Endothelial cell (in vitro differentiated cells): ENCODE results near the gene QKI. TPM values are rescaled to one million over a fixed set of nuclear protein-coding genes. Genes with fewer than 3 reads are reported as not detected.

Experiments used
- DNase-seq: peaks from one replicate; pipeline ENCODE4 v3.0.0; 2021; ENCODE audit warnings: low spot score
- H3K27ac Mint-ChIP-seq: one replicate; pipeline ENCODE4 v1.8.0; 2021; ENCODE audit warnings: mixed read lengths, inconsistent platforms; ENCODE audit not compliant: unreplicated experiment
- H3K27me3 Mint-ChIP-seq: one replicate; pipeline ENCODE4 v1.8.0; 2021; ENCODE audit warnings: mild to moderate bottlenecking, moderate library complexity, mixed read lengths, inconsistent platforms; ENCODE audit not compliant: unreplicated experiment
- H3K36me3 Mint-ChIP-seq: one replicate; pipeline ENCODE4 v1.8.0; 2021; ENCODE audit warnings: mild to moderate bottlenecking, low read depth, mixed read lengths, inconsistent platforms; ENCODE audit not compliant: unreplicated experiment
- H3K4me1 Mint-ChIP-seq: one replicate; pipeline ENCODE4 v1.8.0; 2021; ENCODE audit warnings: mild to moderate bottlenecking, mixed read lengths, inconsistent platforms; ENCODE audit not compliant: unreplicated experiment
- H3K4me3 Mint-ChIP-seq: one replicate; pipeline ENCODE4 v1.8.0; 2021; ENCODE audit warnings: mild to moderate bottlenecking, mixed read lengths, inconsistent platforms; ENCODE audit not compliant: unreplicated experiment
- H3K9me3 Mint-ChIP-seq: one replicate; pipeline ENCODE4 v1.8.0; 2021; ENCODE audit warnings: mixed read lengths, inconsistent platforms; ENCODE audit not compliant: unreplicated experiment
- total RNA-seq: library from RNA; stranded (reverse); fragmentation: NEBNext Ultra II Directional; extraction: Animal tissue kit (Norgen Biotek cat#: 25700); gene quantifications from one replicate; pipeline ENCODE4 v1.2.1, GENCODE V29; 2021; ENCODE audit not compliant: unreplicated experiment
- TF ChIP-seq, protein P1 (sequence below): fragments of 200-600 bp; sonication (generic); IDR thresholded peaks from one replicate; pipeline ENCODE4 v1.5.0; 2021; ENCODE audit warnings: antibody characterized with exemption; ENCODE audit not compliant: unreplicated experiment

The QKI gene
- total RNA-seq, 1 donor from 2014 or later = 326 TPM

DNA sequence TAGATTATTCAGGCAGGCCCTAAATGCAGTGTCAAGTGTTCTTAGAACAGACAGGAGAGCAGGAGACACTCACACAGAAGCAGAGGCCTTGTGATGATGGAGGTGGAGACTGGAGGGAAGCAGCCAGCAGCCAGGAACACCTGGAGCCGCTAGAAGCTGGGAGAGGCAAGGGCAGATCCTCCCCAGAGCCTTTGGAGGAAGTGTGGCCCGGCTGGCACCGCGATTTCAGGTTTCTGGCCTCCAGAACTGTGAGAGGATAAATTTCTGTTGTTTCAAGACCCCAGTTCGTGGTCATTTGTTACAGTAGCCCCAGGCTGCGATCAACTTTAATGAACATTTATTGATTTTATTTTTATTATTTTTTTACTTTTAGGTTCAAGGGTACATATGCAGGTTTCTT, 203.0 kb downstream of the QKI start:
- Mint-ChIP-seq H3K27ac (no peak overlapping the region), H3K36me3 (no peaks in the 10 kb centered on the region), H3K4me3 (no peak overlapping the region), H3K27me3 (peaks cover 4% of the 10 kb centered on the region), H3K4me1 (no peaks in the 10 kb centered on the region), H3K9me3 (no peaks in the 10 kb centered on the region)
- no peak for DNase-seq
- TF ChIP-seq, protein P1, sequence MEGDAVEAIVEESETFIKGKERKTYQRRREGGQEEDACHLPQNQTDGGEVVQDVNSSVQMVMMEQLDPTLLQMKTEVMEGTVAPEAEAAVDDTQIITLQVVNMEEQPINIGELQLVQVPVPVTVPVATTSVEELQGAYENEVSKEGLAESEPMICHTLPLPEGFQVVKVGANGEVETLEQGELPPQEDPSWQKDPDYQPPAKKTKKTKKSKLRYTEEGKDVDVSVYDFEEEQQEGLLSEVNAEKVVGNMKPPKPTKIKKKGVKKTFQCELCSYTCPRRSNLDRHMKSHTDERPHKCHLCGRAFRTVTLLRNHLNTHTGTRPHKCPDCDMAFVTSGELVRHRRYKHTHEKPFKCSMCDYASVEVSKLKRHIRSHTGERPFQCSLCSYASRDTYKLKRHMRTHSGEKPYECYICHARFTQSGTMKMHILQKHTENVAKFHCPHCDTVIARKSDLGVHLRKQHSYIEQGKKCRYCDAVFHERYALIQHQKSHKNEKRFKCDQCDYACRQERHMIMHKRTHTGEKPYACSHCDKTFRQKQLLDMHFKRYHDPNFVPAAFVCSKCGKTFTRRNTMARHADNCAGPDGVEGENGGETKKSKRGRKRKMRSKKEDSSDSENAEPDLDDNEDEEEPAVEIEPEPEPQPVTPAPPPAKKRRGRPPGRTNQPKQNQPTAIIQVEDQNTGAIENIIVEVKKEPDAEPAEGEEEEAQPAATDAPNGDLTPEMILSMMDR = no peak

DNA sequence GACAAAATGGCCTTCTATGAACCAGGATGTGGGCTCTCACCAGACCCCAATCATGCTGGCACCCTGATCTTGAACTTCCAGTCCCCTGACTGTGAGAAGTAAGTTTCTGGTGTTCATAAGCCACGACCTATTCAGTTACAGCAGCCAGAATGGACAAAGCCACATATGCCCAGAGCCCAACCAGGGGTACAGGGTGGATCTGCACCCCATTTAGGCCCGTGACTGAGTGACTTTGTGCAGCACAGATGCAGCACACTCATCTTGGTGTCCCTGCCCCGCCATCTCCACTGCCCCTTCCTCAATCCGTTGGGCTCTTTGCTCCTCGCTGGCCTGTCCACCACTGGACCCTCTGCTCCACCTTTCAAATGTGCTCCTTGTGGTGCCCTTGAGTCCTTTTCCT, 205.6 kb downstream of the QKI start:
- no peak overlapping the region for H3K4me3 Mint-ChIP-seq
- H3K36me3 Mint-ChIP-seq = no peaks in the 10 kb centered on the region
- H3K4me1 Mint-ChIP-seq = no peaks in the 10 kb centered on the region
- TF ChIP-seq, protein P1 = no peak
- no peak overlapping the region for H3K27ac Mint-ChIP-seq
- no peaks in the 10 kb centered on the region for H3K9me3 Mint-ChIP-seq
- DNase-seq = no peak
- peaks cover 4% of the 10 kb centered on the region for H3K27me3 Mint-ChIP-seq

DNA sequence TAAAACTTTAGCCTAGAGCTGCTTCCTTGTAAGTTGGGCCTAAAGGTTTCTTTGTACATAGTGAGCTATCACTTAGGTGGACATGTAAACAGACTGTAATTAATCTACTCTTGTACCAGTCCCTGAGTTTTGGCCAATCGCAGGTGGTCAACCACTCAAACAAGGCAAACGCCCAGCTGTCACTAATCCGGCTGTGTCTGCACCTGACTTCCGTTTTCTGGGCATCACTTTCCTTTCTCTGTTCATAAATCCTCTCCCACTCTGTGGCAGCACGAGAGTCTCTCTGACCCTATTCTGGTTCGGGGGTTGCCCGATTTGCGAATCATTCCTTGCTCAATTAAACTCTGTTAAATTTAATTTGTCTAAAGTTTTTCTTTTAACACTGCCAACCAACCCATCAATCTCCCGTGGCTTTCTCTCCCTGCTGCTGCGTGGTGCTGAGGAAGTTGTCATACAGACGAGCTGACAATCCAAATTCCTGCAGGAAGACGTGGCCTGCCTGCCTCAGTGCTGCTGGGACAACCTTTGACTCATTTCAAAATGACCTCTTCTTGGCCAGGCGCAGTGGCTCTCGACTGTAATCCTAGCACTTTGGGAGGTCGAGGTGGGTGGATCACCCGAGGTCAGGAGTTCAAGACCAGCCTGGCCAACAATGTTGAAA, 206.3 kb downstream of the QKI start:
- no peak overlapping the region for H3K4me3 Mint-ChIP-seq
- no peaks in the 10 kb centered on the region for H3K9me3 Mint-ChIP-seq
- H3K4me1 Mint-ChIP-seq = no peaks in the 10 kb centered on the region
- H3K36me3 Mint-ChIP-seq = no peaks in the 10 kb centered on the region
- H3K27me3 Mint-ChIP-seq = peaks cover 2% of the 10 kb centered on the region
- no peak overlapping the region for H3K27ac Mint-ChIP-seq
- TF ChIP-seq, protein P1 = no peak
- no peak for DNase-seq

DNA sequence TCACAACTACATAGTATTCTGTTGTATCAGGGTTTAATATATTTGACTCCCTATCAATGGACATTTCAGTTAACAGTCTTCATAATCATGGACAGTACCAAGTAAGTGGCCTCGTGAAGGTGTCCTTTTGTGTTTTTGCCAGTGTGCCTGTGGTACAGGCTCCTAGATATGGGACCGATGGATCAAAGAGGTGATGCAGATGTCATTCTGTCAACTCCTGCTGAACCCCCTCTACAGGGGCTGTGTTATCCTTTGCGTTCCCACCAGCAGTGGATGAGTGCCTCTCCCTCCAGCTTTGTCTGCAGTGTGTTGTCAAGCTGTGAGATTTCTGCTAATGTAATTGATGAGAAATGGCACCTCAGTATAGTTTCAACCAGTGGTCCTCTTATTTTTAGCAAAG, 210.7 kb downstream of the QKI start:
- peaks cover 2% of the 10 kb centered on the region for H3K27me3 Mint-ChIP-seq
- TF ChIP-seq, protein P1 = no peak
- H3K4me3 Mint-ChIP-seq = no peak overlapping the region
- no peak overlapping the region for H3K27ac Mint-ChIP-seq
- no peak for DNase-seq
- H3K9me3 Mint-ChIP-seq = no peaks in the 10 kb centered on the region
- H3K36me3 Mint-ChIP-seq = no peaks in the 10 kb centered on the region
- H3K4me1 Mint-ChIP-seq = no peaks in the 10 kb centered on the region

DNA sequence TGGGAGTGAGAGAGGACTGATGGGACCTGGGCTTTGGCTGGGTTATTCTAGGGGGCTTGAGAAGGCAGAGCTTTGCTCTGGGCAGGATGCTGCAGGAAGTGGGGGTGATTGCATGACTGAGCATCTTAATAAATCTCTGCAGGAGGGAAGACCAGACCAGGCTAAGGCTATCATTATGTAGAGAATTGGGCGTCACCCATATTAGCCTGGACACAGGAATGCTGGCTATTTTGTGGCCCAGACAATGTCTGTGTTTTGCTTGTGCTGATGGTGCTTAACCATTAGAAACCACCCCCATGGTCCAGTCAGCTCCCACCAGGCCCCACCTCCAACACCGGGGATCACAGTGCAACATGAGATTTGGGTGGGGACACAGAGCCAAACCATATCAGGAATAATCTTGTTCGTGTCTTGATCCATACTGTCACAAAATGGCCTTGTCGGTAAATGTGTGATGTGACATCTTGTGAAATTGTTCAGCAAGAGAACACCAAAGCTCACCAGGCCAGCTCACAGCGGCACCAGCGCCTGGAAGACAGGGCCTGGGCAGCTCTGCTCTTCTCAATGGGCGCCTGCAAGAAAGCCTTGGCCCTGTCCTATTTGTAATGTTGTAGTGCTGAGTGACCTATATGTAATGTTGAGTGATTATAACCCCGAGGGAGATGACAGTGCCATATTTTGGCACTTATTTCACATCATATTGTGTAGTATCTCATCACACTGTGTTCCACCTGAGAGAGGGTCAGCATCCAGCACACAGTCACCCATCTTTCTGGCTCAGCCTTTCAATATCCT, 211.8 kb downstream of the QKI start:
- H3K4me3 Mint-ChIP-seq = no peak overlapping the region
- TF ChIP-seq, protein P1 = no peak
- no peaks in the 10 kb centered on the region for H3K4me1 Mint-ChIP-seq
- H3K27ac Mint-ChIP-seq = no peak overlapping the region
- DNase-seq = no peak
- H3K27me3 Mint-ChIP-seq = peaks cover 2% of the 10 kb centered on the region
- H3K36me3 Mint-ChIP-seq = no peaks in the 10 kb centered on the region
- no peaks in the 10 kb centered on the region for H3K9me3 Mint-ChIP-seq
